Lower leg skin (tissue), 3 donors: ENCODE results near the gene CFAP20DC.

Experiments used
- CTCF ChIP-seq, 3 donors: fragments of 450-650 bp; IDR thresholded peaks; one replicate each; pipeline ENCODE4 v1.5.1; 2016; ENCODE audit warnings: antibody characterized with exemption in 3 of 3, mild to moderate bottlenecking in 3 of 3, moderate library complexity in 2 of 3
- POLR2A ChIP-seq, 2 donors: fragments of 450-650 bp; IDR thresholded peaks; one replicate each; pipeline ENCODE4 v1.6.1; 2016 to 2017; ENCODE audit warnings: antibody characterized with exemption in 2 of 2, mild to moderate bottlenecking in 1 of 2, moderate library complexity in 1 of 2

- TF ChIP-seq CTCF (IDR thresholded peaks at IDR 0.05) (no peak), POLR2A (IDR thresholded peaks at IDR 0.05) (no peak)
Observed at GRCh38 chr3:58867621-58868020, 182.2 kb downstream of the CFAP20DC start.
